Naive thymus-derived CD8-positive, alpha-beta T cell (primary cell): ENCODE measurements around the gene MTFR2. TPM values are rescaled to one million over a fixed set of nuclear protein-coding genes. Genes with fewer than 3 reads are reported as not detected.

ENCODE experiments used
- polyA plus RNA-seq, 3 donors: library from polyadenylated mRNA; unstranded; fragments of 300-500 nt; fragmentation: Illumina TruSeq; gene quantifications; one replicate each; pipeline ENCODE4 v1.2.3, GENCODE V29; 2021
- total RNA-seq, 8 experiments: library from RNA in 2 of 8; stranded (reverse) in 2 of 8; gene quantifications; one replicate each; pipeline ENCODE4 v1.2.3 and lab custom pipeline; 2021 to 2026

MTFR2 gene
- total and polyA plus RNA-seq, 5 experiments from 2014 or later, result 0.13 to 4.3 (median 1.0) TPM

Other genes starting within 250 kb of the MTFR2 start
- 100 to 1,000 TPM; 270 to 277 TPM for gene BCLAF1, start 39.5 kb upstream of the MTFR2 start, total RNA-seq
- gene BCLAF1, start 39.5 kb upstream of the MTFR2 start, polyA plus RNA-seq, result 100 to 1,000 TPM; 119 to 127 (median 125) TPM